GM19025 (cell line): ENCODE data around the gene BRSK2.

ENCODE experiments used
- ATAC-seq: cut with Tn5 transposase; IDR thresholded peaks from one replicate; pipeline ENCODE4 v1.9.1; 2021; ENCODE audit warnings: mild to moderate bottlenecking, low read depth, moderate library complexity; ENCODE audit not compliant: unreplicated experiment

BRSK2 gene

DNA sequence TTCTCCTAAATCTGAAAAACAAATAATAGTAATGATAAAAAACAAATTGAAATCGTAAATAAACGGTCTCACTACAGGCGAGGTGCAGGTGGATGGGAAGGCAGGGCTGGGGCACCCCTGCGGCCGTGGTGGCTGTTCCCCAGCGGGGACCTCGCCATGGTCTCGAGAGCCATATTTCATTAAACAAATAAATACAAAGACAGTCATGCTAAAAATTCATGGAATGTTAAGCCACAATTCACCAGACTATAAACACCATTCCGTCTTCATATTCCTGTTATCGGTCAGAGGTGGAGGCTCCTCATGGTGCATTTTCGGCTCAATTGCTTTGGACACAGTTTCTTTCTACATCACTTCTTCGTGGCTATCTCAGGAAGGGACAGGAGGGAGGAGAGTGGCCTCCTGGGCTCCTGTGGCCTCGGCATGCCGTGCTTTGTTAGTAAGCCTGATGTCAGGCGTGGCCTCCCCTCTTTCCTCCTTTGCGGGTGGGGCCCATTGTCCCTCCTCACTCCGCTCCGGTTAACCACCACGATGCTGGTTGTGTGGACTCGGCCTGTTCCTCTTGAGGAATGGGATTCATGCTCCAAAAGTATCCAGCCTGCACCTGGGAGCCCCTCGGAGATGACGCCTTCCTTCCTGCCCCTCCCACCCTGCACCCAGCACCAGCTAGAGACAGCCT, 16.1 kb upstream of the BRSK2 start:
- no peak for ATAC-seq

DNA sequence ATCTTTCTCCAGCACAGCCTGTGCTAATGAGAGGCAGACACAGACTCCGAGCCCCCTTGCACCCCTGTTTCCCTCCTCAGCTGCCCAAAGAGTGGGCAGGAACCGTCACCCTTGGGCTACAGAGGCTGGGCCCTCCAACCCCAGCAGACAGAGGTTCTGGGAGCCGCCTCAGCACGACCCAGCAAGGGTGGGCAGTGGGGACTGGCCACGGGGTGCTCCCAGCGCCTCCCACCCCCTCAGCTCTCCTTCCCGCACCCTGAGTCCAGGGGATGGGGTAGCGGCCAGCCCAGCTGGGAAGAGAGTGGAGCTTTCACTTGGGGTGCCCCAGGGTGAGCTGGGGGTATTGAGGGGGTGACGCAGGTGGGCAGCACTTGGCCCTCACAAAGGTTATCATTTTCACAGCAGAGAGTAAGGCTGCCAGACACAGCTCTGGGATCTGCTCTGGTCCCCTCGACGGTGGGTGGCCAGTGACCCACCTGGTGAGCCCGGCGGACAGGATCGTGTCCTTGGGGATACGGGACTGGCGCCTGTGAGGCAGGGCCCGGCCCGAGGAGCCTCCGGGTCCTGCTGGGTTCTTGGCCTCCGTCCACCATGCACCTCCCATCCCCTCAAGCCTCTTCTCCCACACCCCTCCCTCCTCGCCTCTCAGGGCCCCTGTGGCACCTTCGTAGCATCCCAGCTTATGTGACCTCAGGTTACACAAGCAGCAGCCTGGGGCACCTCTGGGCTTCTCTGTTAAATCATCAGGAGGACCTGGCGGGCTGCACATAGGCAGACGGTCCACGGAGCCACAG, 14.4 kb upstream of the BRSK2 start:
- ATAC-seq, result no peak

GRCh38 chr11:1375955-1376258, 13.8 kb upstream of the BRSK2 start:
- no peak for ATAC-seq

GRCh38 chr11:1377231-1377780, 12.4 kb upstream of the BRSK2 start:
- ATAC-seq, result no peak

DNA sequence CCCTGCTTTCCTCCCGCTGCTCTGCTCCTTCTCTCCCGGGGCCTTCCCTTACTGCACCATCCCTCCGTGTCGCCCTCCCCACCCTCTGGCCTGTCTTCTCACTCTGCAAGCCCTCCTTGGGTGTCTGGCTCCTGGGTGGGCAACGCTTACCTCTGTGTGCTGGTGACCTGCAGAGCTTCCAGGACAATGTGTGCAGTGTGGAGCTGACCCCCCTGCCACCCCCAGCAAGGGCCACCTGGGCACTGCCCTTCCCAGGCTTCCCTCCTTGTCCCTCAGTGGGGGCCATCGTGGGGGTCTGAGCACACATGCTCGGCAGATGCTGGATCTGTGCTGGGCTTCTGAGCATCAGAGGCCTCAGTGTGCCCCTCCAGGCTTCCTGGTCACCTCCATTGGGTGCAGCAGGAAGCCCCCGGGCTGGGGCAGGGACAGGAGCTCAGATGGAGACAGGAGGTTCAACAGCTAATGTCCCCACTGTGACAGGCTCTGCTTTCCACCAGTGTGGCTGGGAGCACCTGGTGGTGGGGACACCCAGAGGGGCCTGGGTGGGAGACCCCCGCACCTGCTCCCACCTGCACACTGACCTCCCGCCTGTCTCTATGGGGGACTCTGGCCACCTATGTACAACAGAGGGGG, 7.8 kb upstream of the BRSK2 start:
- no peak for ATAC-seq

DNA sequence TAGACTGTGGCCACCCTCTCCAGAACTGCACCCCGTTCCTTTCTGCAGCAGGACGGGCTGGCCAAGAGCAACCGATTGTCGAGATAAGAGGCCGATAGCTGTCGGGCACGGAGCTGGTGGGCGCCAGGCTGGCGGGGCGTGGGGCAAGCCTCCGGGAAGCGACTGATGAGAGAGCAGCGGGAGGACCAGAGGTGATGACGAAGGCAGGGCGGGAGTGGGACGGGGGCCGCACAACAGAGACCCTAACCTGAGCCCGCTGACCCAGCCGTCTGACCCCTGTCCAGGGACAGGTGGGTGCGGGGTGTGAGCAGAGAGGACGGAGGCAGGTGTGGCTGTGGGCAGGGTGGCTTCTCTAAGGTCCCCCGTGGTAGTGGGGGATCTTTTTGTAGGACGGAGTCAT, 7.3 kb upstream of the BRSK2 start:
- no peak for ATAC-seq

GRCh38 chr11:1382831-1383607, 6.7 kb upstream of the BRSK2 start:
- peak; percentile 84 for ATAC-seq

GRCh38 chr11:1384199-1384970, 5.3 kb upstream of the BRSK2 start:
- no peak for ATAC-seq

DNA sequence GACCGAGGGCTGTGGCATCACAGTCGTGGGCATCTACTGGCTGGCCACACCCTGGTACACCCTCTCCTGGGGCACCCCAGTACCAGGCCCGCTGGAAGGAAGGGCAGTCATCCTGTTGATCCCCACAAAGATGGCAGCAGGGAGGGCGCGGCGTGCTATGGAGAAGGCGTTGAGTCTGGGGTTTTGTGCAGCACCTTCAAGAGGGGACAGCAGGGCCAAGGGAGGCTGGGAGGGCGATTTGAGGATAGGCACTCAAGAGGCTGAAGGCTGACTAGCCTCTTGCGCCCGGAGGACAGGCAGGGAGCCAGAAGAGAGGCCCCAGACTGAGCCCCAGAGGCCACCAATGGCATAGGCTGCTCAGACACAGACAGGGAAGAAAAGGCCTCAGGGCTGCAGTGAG, 2.2 kb upstream of the BRSK2 start:
- ATAC-seq, result no peak

GRCh38 chr11:1387961-1388762, 1.6 kb upstream of the BRSK2 start:
- ATAC-seq, result no peak

- ATAC-seq, result no peak
Observed at GRCh38 chr11:1388763-1389102, 1.0 kb upstream of the BRSK2 start.

DNA sequence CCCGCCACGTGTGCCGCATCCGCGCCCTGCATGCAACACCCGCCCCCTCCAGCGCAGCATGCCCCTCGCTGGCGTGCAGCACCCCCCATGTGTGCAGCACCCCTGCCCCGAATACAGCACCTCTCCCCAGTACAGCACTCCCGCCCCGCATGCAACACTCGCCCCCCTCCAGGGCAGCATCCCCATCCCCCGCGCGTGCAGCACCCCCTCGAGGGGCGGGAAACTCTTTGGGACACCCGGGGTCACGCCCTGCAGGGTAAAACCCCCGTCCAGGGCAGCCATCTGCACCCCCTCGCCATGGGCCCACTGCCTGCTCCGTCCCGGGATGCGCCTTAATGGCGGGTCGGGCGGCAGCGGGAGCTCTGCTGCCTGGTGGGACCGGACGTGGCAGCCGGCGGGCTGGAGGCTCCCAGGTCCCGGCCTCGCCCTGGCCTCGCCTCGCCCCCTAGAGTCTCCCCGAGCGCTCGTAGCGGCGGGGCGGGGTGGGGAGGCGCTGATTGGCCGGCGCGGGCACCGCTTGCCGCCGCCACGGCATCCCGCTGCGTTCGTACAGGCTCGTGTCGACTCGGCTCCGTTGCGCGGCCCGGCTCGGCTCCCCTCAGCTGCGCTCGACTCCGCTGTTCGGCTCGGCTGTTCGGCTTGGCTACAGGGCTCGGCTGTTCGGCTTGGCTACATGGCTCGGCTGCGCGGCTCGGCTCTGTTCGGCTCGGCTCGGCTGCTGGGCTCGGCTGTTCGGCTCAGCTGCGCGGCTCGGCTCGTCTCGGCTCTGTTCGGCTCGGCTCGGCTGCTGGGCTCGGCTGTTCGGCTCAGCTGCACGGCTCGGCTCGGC, 417 bp upstream of the BRSK2 start:
- ATAC-seq, result peak; percentile 75

GRCh38 chr11:1390569-1391164, 933 bp downstream of the BRSK2 start:
- ATAC-seq, result no peak

DNA sequence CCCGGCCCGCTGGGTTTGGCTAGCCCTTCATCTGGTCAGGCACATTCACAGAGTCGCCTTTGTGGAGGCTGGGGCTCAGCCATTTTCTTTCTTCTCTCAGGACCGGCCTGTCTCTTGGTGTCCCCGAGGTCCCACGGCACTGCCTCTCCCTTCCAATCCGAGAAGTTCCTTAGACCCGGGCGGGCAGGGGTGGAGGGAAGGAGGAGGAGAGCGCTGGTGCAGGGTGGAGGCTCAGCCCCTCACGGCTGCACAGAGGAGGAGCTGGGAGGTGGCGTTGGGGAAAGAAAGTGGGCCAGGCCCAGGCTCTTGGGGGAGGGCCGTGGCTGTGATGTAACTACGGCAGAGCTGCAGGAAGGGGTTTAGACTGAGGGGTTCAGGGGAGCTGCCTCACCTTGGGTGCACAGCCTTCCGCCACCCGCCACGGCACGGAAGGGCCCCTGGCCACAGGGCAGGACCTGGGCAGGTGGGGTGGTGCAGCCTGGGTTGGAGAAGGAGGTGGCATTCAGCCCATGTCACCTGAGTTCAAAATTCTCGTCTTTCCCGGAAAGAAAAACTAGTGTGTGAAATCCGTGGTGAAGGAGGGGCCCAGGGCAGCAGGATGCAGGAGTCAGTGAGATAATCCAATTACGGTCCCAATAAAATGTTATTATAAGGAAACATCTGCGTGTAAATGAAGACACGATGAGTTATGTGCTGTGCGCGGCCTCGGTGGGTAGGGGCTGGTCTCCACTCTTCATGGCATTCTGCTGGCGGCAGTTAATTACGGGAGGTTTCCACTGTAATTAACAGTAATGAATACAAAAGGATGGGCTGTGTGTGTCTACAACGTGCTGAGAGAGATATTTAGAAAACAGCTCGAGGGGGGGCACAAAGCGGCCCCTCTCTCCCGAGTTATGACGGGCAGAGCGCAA, 1.7 kb downstream of the BRSK2 start:
- ATAC-seq, result no peak

- no peak for ATAC-seq
Observed at GRCh38 chr11:1392111-1392510, 2.4 kb downstream of the BRSK2 start.

- no peak for ATAC-seq
Observed at GRCh38 chr11:1392561-1392960, 2.8 kb downstream of the BRSK2 start.

- no peak for ATAC-seq
Observed at GRCh38 chr11:1393038-1393710, 3.4 kb downstream of the BRSK2 start.
